CD4-positive, alpha-beta T cell treated with Interleukin-2 at 100 ng/mL for 4 hours (primary cell): ENCODE measurements around the gene B3GLCT.
"Not testable (repeated sequence)": the region's sequence is repeated elsewhere in the genome, so short reads cannot be mapped to it uniquely, and the experiment has no call there.

ENCODE experiments used
- DNase-seq: peaks from one replicate; pipeline ENCODE4 v3.0.0-alpha.2; 2020; ENCODE audit warnings: low spot score

B3GLCT gene

DNA sequence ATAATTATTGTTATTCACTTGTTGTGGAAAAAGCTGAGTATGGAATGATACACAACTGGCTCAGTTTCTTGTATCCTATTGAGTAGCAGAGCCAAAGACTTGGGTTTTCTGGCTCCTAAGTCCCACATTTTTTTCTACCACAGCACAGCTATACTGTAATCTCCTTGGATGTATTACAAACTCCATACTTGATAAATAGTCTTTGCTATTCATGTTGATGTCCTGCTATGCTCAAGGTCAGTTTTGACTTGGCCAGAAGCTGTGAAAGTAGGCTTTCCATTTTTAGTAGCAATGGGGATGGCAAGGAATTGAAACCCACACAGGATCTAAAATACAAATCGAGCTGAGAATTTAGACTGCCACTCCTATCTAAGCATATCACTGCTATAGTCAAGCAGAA, 79.1 kb downstream of the B3GLCT start:
- DNase-seq = no peak

GRCh38 chr13:31282741-31283455, 83.1 kb downstream of the B3GLCT start:
- no peak for DNase-seq

DNA sequence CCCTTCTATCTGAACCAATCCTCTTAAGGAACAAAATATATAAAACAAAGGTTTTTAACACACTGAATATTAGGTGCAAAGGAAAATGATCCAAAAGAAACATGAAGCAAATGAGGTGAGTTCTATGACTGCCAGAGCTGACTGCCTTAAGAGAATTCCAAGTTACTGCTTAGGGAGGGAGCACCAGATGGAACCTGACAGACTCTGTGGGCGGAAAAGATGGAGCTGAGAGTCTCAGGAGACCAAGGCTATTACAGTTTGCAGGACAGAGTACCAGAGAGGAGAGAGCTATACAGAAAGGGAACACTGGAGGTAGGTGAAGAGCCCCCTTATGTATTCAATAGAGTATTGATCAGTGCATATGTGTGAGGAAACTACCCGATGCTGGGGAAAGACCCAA, 87.2 kb downstream of the B3GLCT start:
- no peak for DNase-seq

GRCh38 chr13:31301119-31301518, 101.3 kb downstream of the B3GLCT start:
- DNase-seq = no peak

DNA sequence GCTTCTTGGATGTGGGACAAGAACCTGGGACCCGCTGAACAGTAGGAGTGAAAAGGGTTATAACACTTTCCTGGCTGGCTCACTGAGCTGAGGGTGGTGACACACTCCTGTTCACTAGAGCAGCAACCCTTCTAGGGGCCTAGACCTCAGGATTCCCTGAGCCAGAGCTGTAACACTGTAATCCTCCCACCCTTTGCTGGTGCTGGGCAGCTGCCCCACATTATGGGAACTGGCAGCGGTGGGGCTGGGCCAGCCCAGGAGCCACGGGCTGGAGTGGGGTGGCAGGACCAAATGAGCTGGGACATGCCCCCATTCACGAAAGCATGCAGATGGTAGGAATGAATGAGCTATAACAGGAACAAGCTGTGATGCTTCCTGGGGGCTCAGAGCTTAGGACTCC, 110.6 kb downstream of the B3GLCT start:
- DNase-seq = no peak

DNA sequence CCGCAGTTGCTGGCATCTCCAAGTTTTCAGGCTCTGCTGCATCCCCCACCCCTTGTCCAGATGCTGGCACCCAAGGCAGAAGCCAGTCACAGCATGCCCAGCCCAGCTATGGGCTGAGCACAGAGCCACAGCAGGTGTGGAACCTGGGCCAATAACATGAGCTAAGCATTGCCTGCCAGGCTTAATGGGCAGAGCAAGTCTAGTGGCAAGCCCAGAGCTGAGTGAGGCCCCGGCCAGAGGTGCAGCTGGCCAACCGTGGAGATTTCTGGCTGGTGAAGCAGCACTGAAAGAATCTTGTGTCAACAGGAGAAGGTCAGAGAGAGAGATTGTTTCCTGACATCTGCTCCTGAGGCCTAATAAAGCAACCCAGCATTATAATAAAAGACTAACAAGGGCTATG, 111.0 kb downstream of the B3GLCT start:
- DNase-seq = no peak

- no peak for DNase-seq
These were observed 112.1 kb downstream of the B3GLCT start for GRCh38 chr13:31311921-31312320.

DNA sequence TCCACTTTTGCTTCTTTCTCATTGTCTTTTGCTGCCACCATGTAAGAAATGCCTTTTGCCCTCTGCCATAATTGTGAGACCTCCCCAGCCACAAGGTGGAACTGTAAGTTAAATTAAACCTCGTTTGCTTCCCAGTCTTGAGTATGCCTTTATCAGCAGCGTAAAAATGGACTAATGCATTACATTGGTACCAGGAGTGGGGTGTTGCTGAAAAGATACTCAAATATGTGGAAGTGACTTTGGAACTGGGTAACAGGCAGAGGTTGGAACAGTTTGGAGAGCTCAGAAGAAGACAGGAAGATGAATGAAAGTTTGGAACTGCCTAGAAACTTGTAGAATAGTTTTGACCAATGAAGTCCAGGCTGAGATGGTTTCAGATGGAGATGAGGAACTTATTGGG, 115.2 kb downstream of the B3GLCT start:
- no peak for DNase-seq

- no peak for DNase-seq
These were observed 121.2 kb downstream of the B3GLCT start for GRCh38 chr13:31320946-31321345.

DNA sequence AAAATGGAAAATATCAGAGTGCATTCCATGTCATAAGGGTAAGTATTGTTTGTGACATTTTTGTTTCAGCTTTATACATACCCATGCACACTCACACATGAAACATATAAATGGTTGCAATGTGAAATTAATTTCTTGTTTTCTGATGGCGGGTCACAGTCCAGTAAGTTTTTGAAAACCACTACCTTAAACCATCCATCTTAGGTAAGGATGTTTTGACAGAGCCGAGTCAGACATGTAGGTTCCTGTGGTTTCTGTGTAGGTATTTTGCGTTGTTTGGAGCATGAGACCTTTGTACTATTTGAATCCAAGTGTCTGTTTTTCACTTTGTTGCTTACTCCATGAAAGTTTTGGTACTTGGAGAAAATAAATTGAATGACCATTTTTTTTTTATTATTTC, 121.7 kb downstream of the B3GLCT start:
- DNase-seq = no peak

GRCh38 chr13:31322026-31322425, 122.3 kb downstream of the B3GLCT start:
- no peak for DNase-seq

GRCh38 chr13:31322702-31323405, 123.1 kb downstream of the B3GLCT start:
- DNase-seq = no peak

DNA sequence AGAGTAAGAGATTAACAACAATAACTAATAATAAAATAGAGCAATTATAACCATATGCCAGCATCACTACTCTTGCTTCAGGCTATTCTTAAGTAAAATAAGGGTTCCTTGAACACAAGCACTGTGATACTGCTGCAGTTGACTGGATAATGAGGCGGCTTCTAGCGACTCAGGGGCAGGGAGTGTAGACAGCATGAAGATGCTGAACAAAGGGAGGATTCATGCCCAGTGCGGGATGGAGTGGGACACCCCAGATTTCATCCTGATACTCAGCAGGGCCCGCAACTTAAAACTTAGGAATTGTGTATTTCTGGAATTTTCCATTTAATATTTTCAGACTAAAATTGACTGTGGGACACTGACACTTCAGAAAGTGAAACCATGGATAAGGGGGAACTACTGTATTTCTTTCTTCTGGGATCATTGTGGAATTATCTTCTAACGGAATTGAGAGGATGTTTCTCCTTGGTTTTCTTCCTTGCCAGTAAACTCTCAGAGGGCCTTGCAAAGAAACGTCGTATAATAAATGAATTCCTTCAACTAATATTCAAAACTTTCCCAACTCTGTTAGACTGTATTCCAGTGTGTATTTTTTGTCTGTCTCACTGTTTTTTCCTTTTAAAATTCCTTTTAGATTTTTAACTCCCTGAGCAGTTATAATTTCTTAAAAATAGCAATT, 127.5 kb downstream of the B3GLCT start:
- DNase-seq = no peak

GRCh38 chr13:31328549-31329235, 128.9 kb downstream of the B3GLCT start:
- DNase-seq = no peak

DNA sequence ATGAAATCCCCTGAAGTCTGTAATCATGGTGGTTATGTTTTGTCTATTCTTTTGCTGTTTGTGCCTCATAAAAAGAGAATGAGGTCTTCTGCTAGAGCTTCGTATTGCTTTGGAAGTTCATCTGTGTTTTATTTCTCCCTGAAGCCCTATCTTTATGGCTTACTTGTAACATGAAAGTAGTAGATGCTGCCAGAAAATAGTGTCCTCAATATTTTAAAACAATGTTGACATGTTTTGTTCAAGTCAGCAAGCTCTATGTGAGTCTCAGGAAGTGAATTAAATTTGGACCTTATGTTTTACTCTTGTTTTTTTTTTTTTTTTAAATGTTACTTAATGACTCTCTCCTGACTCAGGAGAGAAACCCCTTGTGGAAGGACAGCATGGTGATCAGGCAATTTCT, 130.5 kb downstream of the B3GLCT start:
- no peak for DNase-seq

DNA sequence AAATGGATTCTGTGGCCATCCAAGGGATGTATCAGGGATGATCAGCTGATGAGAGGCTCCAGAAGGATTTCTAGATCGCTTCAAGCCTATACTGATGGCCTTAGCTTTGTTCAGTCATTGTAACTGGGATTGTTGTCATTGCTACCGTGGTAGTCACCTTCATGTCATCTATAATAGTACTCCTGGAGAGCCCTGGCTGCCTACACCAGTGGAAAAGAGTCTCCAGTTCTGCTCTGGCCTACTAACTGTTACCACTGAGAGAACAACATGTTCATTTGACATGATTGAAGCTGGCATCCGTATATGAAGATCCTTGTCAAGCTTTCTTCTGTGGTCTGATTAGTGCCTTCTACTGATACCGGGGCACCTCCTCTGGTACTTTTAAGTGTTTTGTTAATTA, 131.3 kb downstream of the B3GLCT start:
- no peak for DNase-seq

- no peak for DNase-seq
These were observed 134.8 kb downstream of the B3GLCT start for GRCh38 chr13:31334547-31334946.

- DNase-seq = no peak
These were observed 135.3 kb downstream of the B3GLCT start for GRCh38 chr13:31334994-31335557.

DNA sequence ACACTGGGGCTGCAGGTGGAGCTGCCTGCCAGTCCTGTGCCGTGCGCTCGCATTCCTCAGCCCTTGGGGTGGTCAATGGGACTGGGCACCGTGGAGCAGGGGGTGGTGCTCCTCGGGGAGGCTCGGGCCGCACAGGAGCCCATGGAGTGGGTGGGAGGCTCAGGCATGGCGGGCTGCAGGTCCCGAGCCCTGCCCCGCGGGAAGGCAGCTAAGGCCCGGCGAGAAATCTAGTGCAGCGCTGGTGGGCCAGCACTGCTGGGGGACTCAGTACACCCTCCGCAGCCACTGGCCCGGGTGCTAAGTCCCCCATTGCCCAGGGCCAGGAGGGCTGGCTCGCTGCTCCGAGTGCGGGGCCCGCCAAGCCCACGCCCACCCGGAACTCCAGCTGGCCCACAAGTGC, 139.8 kb downstream of the B3GLCT start:
- not testable (repeated sequence) for DNase-seq

DNA sequence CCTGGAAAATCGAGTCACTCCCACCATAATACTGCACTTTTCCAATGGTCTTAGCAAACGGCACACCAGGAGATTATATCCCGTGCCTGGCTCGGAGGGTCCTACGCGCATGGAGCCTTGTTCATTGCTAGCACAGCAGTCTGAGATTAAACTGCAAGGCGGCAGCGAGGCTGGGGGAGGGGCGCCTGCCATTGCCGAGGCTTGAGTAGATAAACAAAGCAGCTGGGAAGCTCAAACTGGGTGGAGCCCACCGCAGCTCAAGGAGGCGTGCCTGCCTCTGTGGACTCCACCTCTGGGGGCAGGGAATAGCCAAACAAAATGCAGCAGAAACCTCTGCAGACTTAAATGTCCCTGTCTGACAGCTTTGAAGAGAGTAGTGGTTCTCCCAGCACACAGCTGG, 141.1 kb downstream of the B3GLCT start:
- not testable (repeated sequence) for DNase-seq

DNA sequence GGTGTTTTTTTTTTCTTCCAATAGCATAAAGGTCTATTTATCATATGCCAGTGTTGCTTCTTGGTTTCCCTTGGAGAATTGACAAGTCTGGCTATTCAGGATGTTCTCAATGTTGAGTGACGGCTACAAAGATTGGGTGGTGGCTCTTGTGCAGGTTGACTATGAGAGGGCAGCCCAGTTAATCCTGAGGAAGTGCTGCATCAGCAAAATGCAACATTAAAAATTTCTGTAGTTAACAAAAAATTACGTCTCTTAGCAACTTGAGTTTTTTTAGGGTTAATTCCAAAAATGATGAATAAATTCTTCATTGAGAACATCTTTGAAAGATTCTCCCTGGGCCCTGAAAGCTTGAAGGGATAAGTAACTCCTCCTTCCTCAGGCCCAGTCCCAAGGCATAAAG, 147.1 kb downstream of the B3GLCT start:
- no peak for DNase-seq

- DNase-seq = no peak
These were observed 149.4 kb downstream of the B3GLCT start for GRCh38 chr13:31349156-31349555.
